H1 (cell line): ENCODE measurements around the gene TMEM147. TPM values are rescaled to one million over a fixed set of nuclear protein-coding genes. Genes with fewer than 3 reads are reported as not detected.

Source experiments
- CREB1 ChIP-seq: IDR thresholded peaks from 2 replicates; pipeline ENCODE4 v1.6.1; 2012; ENCODE audit warnings: inconsistent platforms
- EGR1 ChIP-seq: IDR thresholded peaks from 2 replicates; pipeline ENCODE4 v1.6.1; 2011; ENCODE audit warnings: low read depth, low read length, borderline replicate concordance
- JUN ChIP-seq: IDR thresholded peaks from 2 replicates; pipeline ENCODE4 v1.6.1; 2011; ENCODE audit warnings: low read depth, mild to moderate bottlenecking, improper control_type of control experiment, low read length
- POLR2A ChIP-seq, 2 experiments: IDR thresholded peaks; 1 replicate in 1 of 2; 2 replicates in 1 of 2; pipeline ENCODE4 v1.6.1; 2011; ENCODE audit warnings: low read depth in 2 of 2, low read length in 2 of 2, mild to moderate bottlenecking in 2 of 2; ENCODE audit errors: control extremely low read depth in 1 of 2
- polyA plus RNA-seq, 7 experiments: library from polyadenylated mRNA; depleted of rRNA in 3 of 7; stranded (reverse) in 5 of 7; unstranded in 2 of 7; fragments of >200 nt in 5 of 7; fragments of 200-250 nt in 2 of 7; gene quantifications; 1 replicate in 5 of 7; 2 replicates in 1 of 7; 4 replicates in 1 of 7; pipeline versions ENCODE4 v1.2.1 to v1.2.3, GENCODE V29; 2011 to 2013; ENCODE audit warnings: missing spikeins in 2 of 7, mixed read lengths in 2 of 7
- total RNA-seq: library from RNA; stranded (reverse); fragmentation: NEBNext Ultra II Directional; extraction: Animal tissue kit (Norgen Biotek cat#: 25700); gene quantifications from 2 replicates; pipeline ENCODE4 v1.2.1, GENCODE V29; 2021

Gene TMEM147
- total and polyA plus RNA-seq, 2 of the 8 experiments (the other 6 are each of a cell fraction or from before 2014, with no cell fraction given) = 159 to 418 TPM

- TF ChIP-seq JUN = no peak
- no peak for TF ChIP-seq EGR1
- TF ChIP-seq POLR2A (IDR thresholded peaks at IDR 0.05; ENCODE audit: control extremely low read depth in 1 of 2, low read depth in 2 of 2, low read length in 2 of 2) = no peak
- TF ChIP-seq CREB1 = no peak
These were observed 4.6 kb downstream of the TMEM147 start (continued) for GRCh38 chr19:35549879-35550523.
